GM21381 (cell line): Measurements from ENCODE around the gene ZFAND2B.

Experiments used
- ATAC-seq: cut with Tn5 transposase; IDR thresholded peaks from one replicate; pipeline ENCODE4 v1.9.1; 2021; ENCODE audit warnings: mild to moderate bottlenecking, moderate library complexity; ENCODE audit not compliant: unreplicated experiment

The ZFAND2B gene, protein sequence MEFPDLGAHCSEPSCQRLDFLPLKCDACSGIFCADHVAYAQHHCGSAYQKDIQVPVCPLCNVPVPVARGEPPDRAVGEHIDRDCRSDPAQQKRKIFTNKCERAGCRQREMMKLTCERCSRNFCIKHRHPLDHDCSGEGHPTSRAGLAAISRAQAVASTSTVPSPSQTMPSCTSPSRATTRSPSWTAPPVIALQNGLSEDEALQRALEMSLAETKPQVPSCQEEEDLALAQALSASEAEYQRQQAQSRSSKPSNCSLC

DNA sequence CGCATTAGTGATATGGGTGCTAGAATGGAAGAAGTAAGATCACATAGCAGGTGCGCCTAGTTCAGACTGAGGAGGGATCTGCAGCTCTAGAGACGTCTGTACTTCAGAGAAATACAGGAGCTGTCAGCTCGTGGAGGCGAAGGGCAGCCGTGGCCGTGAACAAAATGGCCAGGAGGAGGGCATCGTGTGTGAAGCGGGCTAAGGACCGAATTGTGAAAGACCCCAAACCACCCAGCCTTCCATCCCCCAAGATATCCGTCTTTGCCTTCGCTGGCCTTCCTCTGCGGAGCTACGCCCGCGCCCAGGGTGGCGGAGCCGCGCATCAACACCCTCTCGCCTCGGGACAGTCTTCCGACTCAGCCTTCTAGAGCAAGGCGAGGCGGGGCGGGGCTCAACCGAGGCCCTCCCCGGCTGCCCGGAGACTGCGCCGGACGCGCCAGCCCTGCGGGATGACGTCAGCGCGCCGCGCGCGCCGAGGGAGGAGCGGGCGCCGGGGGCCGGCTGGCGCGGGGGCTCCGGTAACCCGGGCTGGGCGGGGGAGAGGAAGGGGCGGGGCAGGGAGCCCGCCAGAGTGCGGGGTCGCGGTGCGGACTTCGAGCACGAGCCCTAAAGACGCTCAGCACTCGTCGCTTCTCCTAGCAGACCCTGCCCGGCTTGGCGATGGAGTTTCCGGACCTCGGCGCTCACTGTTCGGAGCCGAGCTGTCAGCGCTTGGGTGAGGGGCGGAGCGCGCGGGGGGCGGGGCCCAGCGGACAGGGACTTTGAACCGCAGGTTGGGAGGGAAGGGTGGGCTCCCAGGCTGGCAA lies at the start of gene ZFAND2B:
Gene ZFAND2B (plus strand): TSS at position 455 of the 806 bp plus-strand sequence. CDS start 206 bp downstream, at position 661.
- ATAC-seq: peak; percentile 97

DNA sequence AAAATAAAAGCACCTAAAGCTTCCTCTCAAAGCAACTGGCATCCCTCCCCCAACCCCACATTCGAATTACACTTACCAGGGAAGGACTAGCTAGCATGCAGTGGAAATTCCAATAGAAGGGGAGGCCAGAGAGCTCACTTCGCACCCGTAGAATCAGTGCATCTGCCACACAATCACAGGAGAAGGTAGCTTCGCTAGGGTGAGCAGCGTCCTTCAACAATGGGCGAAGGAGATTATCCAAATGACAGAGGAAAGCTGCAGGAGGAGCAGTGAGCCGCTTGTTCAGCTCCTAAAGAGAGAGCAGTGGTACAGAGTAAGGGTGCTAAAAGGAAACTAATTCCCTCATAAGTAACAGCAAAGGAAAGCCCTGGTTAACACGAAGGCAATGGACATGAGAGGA lies 49.2 kb upstream of the ZFAND2B start:
- ATAC-seq: no peak

DNA sequence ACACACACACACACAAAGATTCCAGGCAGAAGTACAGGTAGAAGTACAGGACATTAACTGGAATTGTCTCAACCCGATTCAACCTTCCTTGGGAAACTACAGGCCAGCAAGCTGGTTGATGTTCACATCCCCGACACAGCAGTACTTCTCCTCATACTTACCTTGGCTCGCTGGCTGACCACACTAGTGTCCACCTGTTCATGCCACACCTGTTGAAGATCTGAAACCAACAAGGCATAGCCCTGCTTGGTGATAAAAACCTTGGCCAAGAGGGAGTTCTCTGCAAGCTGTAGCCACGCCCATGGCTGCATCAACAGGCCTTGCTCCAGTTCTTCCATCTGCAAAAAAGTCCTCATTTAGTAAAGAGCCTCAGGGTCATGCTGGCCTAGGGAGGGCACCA lies 48.6 kb upstream of the ZFAND2B start:
- ATAC-seq: no peak

DNA sequence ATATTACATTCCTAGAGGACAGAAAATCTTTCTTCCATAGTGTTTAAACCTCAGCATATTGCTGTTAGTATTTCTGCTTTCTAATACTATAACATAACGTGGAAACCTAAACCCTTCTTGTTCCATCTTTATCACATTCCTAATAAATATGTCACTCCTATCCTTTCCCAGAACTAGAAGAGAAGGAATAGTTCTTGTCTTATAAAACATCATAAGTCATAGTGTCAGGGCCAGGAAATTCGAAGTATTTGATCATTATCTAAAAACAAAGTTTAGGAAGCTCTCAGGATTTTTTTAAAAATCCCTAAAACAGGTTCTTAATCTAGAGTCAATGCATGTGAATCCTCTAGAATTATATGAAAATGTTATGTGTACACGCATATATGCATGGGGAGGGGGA lies 48.0 kb upstream of the ZFAND2B start:
- ATAC-seq: no peak

DNA sequence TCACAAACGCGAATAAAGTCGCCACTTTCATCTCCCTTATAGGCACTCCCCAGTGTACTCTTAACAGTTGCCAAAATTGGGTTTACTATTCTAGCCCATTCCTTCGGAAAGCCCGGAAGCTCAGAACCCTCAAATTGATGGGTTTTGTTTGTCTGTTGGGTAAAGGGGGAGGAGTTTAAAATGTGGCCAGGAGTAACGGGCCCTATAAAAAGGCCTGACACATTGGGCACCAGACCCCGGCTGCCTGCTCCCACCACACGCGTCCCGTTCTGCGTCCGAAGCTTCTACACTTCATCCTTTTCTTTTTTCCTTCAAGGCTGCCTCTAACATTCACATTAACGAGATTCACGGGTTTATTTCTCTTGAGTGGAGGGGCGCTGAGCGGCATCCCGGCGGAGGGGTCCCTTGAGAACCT lies 46.8 kb upstream of the ZFAND2B start:
- ATAC-seq: peak; percentile 1

DNA sequence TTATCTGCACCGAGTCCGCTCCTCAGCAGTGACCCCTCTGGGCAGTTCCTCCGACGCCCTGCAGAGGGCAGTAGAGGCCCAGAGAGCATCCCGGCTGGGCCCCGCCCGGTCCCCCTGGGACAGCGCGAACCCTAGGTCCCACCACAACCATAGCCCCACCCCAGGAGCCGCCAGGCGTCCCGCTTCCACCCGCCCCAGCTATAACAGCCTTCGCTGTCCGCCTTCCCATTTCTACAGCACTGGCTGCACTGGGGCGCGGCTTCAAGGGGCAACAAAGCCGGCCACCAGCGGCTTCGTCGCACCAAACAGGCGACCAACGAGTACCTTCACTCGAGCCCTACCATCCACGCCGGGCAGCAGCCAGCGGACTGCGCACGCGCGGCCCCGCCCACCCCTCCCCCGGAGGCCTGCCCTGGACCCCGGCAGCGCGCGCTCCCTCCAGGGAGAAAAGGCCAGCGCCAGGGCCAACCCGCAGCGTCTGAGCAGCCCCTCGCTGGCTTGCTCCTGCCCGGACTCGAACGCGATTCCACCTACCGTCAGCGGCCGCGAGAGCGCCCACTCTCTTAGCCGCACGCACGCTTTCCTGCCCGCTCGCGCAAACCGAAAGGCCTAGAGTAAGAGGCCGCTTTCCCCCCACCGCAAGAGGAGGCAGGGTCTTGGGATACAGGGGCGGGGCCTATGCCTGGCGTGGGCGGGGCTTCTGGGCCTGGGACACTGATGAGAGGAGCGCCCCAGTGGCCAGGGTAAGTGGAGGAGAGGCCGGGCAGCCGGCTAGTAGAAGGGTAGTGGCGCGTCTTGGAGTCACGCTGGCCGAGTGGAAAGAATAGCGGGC lies 46.2 kb upstream of the ZFAND2B start, which contains the start of gene NHEJ1:
Gene NHEJ1 (minus strand): TSS at position 630 of the 832 bp plus-strand sequence. CDS start 2,453 bp downstream, outside the sequence.
- ATAC-seq: peak; percentile 85

DNA sequence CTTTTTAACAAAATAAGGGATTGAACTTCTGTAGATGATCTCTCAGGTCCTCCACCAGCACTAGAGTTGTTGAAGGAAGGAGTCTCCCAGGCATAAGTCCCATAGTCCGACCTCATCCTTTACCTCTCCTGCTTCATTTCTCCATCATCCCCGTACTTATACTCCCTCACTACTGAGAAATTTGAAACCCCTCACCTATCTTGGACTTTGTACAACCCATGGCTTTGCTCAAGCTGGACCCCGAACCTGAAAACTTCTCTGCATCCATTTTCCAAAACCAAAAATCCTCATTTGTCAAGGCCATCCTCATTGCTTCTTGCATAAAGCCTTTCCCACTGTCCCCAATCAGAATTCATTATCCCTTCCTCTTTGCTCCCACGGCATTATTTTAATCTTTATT lies 45.5 kb upstream of the ZFAND2B start:
- no peak for ATAC-seq

DNA sequence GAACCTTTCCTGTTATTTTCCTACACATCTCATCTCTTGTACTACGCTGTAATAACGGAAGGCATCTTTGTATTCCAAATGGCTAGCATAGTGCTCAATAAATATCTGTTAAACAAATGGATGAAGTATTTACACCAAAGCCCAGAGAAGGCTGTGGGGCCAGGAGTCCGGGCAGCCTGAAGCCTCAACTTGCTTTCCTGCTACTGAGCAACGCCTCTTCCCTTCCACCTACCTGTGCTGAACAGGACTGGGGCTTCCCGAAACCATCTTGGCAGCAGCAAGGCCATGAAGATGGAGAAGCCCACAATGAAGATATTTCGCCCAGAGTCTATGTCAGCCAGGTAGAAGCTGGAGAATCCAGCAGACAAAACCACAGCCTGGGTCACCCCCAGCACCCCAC lies 43.4 kb upstream of the ZFAND2B start:
- ATAC-seq: no peak

DNA sequence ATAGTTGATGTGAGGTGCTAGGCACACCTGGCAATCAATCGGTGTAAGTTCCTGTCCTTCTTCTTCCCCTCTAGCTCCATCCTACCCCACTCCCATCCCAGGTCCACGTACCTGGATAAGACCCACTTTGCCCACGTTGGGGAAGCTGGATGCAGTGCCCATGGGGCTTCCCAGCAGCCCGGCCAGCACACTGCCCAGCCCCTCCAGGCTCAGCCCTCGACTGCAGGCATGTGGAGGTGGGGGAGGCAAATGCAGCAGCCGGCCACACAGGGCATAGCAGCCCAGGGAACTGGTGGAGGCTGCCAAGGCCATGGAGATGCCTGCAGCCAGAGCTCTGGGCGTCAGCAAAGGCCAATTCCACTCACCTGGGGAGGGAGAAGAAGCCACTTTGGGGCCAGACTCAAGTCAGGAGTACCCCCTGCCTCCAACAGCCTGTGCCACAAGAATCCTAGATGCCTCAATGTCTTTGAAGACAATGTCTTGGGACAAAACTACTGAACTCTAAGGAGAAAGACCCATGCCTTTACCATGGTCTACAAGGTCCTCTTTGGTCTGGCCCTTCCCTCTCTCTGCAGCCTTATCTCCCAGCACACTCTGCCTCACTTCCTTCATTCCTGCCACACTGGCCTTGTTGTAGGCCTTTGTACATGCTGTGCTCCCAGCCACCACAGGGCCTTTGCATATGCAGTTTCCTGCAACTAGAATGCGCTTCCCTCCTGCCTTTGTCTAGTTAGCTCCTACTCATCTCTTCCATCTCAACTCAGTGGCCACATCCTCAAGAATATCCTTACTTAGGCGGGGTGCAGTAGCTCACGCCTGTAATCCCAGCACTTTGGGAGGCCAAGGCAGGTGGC lies 41.3 kb upstream of the ZFAND2B start:
- ATAC-seq: no peak

DNA sequence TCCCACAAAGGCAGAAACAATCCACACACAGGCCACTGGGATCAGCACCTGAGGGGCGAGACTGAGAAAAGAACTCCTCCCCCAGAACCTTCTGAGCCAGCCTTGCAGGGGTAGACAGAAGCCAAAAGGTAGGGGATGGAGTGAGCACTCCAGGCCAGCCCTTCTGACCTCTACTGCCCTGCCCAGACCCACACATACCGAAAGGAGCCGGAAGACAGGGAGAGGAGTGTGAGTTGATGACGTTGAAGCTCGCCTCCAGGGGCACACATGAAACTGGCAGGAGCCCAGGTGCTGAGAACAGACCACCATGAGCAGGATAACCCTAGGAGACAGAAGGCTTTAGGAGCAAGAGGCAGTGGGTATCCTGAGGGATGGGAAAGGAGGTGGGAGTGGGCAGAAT lies 38.6 kb upstream of the ZFAND2B start:
- ATAC-seq: no peak

DNA sequence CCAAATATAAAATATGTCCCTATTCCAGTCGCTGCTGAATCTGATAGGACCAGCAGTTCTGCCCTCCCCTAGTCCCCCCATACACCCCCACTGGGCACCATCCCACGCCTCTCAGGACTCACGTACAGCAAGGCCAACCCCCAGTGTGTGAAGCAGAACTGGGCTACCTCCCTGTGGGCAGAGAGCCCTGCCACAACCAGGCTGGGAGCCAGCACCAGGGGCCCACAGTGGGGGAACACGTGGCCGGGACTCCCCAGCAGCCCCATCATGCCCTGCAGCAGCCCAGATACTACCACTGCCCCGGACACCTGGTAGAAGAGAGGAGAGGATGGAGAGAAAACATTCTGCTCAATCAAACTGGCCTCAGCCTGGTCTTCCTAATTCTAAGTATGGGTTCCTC lies 38.1 kb upstream of the ZFAND2B start:
- ATAC-seq: no peak

DNA sequence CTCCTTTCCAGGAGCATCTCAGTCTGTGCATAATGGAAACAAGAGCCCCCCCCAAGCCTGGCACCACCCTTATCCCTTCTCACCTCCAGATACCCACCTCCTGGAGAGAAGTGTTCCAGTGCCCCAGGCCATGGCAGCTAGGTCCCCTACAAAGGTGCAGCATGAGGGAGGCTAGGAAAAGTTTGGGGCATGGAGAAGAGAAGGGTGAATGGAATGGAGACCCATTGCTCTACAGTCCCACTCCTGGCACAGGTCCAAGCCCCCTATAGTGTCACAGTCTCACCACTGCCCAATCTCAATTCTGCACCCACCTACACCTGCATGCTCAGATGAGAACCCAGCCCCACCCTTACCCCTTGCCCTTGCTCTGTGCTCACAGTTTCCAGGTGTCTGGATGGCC lies 37.6 kb upstream of the ZFAND2B start:
- no peak for ATAC-seq

DNA sequence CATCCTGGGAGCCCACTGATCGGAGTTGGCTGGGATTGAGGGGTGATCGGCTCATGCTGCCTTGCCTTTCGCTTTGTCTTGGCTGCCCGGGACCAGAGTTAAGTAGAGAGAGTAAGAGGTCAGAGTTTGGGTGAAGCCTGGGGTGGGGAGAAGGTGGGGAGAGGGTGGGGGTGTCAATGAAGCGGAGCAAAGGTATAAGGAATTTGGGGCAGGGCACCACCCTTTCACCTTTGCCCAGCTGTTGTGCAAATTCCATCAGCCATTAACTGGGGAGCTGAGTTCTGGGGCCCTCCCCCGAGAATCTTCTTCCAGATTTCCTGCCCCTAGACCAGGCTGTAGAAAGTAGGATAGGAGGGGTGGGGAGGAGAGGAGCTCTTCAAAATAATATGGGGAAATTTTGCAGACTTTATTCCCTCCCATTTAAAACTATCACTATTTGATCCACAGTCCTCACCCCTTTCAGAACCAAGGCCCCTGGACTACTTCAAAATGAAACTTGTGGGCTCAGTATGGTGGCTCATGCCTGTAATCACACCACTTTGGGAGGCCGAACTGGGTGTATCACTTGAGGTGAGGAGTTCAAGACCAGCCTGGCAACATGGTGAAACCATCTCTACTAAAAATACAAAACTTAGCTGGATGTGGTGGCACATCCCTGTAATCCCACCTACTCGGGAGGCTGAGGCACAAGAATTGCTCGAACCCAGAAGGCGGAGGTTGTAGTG lies 36.5 kb upstream of the ZFAND2B start, which contains the start of gene SLC23A3:
Gene SLC23A3 (minus strand): TSS at position 100 of the 725 bp plus-strand sequence. CDS start 45 bp downstream, at position 55.
- no peak for ATAC-seq

DNA sequence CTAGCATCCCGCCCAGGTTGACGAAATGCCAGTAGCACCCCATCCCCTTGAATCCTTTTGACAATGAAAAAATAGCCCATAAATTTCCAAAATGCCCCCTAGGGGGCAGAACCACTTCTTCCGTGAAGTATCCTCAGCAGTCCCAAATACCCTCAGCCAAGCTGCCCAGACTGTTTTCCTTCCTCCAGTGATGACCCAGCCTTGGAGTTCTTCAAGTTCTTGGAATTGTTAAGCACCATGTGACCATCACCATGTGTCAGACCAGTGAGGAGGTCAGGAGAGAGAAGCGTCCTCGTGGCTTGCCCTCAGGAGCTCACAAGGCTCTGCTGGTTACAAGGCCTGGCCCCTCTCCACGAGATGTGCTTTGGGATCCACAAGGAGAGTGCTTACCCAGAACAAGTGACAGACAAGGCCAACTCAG lies 35.3 kb upstream of the ZFAND2B start:
- no peak for ATAC-seq

DNA sequence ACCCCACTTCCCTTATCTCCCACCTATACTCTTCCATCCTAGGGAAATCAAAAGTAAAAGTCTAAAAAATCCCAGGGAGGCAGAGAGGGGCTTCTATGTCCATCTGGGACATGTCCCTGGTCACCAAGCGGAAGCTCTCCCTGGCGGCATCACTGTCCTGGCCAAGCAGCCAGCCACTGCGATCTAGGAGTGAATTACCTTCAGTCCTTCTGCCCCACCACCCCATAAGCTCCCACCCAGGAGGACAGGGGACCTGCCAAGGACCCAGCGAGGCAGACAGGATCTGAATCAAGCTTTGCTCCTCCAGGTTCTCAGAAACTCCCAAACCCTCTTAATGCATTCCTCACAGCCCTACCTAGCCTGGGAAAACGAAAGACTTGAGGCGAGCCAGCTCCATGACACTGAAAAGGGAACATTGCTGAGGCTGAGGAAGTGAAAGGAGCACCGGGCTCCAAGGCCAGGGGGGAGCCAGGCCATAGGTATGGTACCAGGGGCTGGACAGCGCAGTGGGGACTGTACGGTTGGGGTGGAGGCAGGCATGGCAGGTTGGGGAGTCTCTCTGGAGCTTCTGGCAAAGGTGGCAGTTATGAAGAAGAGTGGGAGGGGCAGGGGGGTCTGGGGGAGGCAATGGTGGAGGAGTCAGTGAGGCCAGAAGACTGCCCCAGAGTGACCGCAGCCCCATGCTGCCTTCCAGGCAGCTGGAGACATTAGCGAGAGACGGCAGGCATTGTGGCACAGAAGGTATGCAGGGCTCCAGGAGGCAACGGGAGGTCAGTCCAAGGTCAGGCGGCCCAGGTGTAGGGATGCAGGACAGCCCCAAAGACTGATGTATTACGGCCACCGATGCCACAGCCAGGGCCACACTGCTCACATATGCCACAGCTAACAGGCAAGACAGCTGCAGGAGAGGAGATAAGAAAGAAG lies 34.1 kb upstream of the ZFAND2B start:
- ATAC-seq: no peak

DNA sequence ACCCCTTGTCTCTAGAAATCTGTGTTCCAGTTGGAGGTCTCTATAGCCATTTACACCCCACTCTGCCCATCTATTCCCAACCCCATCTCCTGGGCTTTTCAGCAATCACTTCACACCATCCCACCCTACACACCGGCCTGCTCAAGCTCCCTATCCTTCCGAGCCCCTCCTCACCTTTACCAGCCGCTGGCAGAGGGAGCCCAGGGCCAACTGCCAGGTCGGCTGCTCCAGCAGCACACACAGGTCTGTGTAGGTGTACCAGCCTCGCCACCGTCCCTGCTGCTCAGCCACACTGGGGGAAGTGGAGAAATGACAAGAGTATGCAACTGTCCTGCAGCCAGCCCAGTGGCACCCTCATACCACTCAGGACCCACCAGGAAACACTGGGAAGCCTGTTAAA lies 33.4 kb upstream of the ZFAND2B start:
- no peak for ATAC-seq

DNA sequence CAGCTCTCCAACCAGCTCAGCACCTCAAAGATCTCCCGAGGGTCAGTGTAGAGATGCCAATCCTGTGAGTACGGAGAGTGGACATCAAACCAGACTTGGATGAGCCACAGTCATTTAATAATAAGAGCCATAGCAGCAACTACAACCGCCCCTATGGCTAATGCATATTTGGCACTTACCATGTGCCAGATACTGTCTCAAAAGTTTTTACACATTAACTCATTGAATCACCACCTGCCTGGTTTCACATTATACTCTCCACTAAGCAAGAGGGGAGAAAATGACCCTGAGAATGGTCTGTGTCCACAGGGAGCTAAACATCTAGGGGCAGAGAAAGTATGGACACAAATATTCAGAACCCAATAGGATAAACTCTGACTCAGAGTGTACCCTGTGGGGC lies 32.4 kb upstream of the ZFAND2B start:
- no peak for ATAC-seq

DNA sequence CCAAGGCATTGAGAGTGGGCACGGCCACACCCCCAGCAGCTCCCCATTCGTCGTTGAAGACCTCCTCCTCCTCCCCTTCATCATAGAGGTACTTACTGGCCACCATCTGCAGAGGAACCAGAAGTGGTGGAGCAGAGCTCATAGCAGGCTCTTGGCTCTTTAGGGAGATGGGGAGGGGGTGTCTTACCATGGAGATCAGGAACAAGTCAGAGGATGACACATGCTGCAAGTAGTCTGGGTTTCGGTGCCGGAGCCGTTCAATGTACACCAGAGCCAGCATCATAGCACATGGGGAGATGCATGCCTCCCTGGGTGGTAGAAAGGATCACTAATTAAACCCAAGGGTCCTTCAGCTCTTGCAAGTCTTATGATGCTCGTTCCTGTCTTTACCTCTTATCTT lies 31.8 kb upstream of the ZFAND2B start:
- no peak for ATAC-seq

DNA sequence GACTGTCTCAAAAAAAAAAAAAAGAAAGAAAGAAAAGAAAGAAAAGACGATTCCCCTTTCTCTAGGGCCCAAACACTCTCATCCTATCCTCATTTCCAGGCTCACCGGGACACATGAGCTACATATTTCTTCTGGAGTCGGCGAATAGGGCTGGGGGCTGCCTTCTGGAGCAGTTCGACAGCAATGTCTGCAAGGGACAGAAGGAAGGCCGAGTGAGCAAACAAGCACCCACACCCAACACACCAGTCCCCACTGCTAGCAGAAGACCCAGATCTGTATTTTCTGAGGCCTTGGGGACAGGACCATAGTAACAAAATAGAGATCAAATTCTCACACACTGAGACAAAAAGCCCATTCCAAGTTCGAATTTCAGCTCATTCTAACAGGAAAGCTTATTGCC lies 31.1 kb upstream of the ZFAND2B start:
- ATAC-seq: no peak
